Suprapubic skin (tissue), 4 donors: ENCODE results near the gene CFAP107. TPM values are rescaled to one million over a fixed set of nuclear protein-coding genes. Genes with fewer than 3 reads are reported as not detected.

Experiments
- DNase-seq, 2 donors: peaks; one replicate each; pipeline ENCODE4 v3.0.0-alpha.2; 2019; ENCODE audit warnings: low spot score in 2 of 2
- H3K27ac ChIP-seq: fragments of 200-600 bp; sonication (generic); one replicate; pipeline ENCODE4 v1.5.1; 2019
- H3K27me3 ChIP-seq: fragments of 200-600 bp; sonication (generic); one replicate; pipeline ENCODE4 v1.5.1; 2019
- H3K36me3 ChIP-seq: fragments of 200-600 bp; sonication (generic); one replicate; pipeline ENCODE4 v1.5.1; 2019
- H3K4me1 ChIP-seq: fragments of 200-600 bp; sonication (generic); one replicate; pipeline ENCODE4 v1.5.1; 2019
- H3K4me3 ChIP-seq: fragments of 200-600 bp; sonication (generic); one replicate; pipeline ENCODE4 v1.5.1; 2019; ENCODE audit warnings: mild to moderate bottlenecking
- H3K9me3 ChIP-seq: fragments of 200-600 bp; sonication (generic); one replicate; pipeline ENCODE4 v1.5.1; 2019
- CTCF ChIP-seq, 2 donors: fragments of 200-600 bp in 1 of 2; fragments of 450-650 bp in 1 of 2; sonication (generic) in 1 of 2; IDR thresholded peaks; one replicate each; pipeline ENCODE4 v1.5.1; 2016 to 2019; ENCODE audit warnings: antibody characterized with exemption in 2 of 2, mild to moderate bottlenecking in 1 of 2, moderate library complexity in 1 of 2
- EP300 ChIP-seq: sonication (generic); formaldehyde crosslinking; IDR thresholded peaks from one replicate; pipeline ENCODE4 v1.6.1; 2017; ENCODE audit warnings: antibody characterized with exemption
- POLR2A ChIP-seq, 2 donors: fragments of 450-650 bp; IDR thresholded peaks; one replicate each; pipeline ENCODE4 v1.6.1; 2017; ENCODE audit warnings: antibody characterized with exemption in 2 of 2, mild to moderate bottlenecking in 2 of 2, moderate library complexity in 2 of 2
- POLR2AphosphoS5 ChIP-seq, 3 donors: sonication (generic); formaldehyde crosslinking; IDR thresholded peaks; one replicate each; pipeline ENCODE4 v1.6.1; 2017; ENCODE audit warnings: antibody characterized with exemption in 3 of 3
- WGBS: methylation state at CpG from one replicate; pipeline ENCODE4 v1.1.5; 2018; 5-methylcytosine and 5-hydroxymethylcytosine counted together
- total RNA-seq, 4 donors: library from RNA; depleted of rRNA; stranded (reverse); fragments of >200 nt; gene quantifications; one replicate each; pipeline ENCODE4 v1.1.0, GENCODE V29; 2016

CFAP107 gene
- total RNA-seq, 4 donors from 2014 or later, result 1.2 TPM; not detected in 3

DNA sequence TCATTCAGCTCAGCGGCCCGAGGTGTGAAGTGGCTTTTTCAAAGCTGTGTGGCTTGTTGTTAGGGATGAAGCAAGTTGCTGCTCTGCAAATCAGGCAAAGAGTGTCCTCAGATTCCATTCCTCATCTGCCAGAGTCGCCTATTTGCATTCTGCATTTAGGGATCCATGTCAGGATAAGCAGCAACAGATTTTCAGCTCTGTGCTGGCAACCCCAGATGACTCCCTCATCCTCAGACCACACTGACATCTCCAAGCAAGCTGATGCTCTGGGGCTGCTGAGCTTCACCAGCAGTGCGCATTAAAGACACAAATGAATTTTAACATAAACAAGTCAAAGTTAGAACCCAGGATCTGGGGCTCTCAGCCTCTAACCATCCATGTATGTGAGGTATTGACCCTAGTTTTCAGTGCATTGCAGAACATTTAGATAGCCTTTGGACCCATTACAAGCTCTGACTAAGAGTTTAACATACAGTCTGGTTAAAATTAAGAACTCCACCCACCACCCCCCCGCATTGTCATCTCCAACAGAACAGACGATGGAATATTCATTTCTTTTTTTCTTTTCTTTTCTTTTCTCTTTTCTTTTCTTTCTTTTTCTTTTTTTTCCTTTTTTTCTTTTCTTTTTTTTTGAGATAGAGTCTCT is 10.9 kb downstream of the CFAP107 start:
- H3K4me3 ChIP-seq, result no peak overlapping the region
- H3K27ac ChIP-seq, result no peak overlapping the region
- no peaks in the 10 kb centered on the region for H3K4me1 ChIP-seq
- no peaks in the 10 kb centered on the region for H3K36me3 ChIP-seq
- peaks cover 31% of the 10 kb centered on the region for H3K27me3 ChIP-seq
- H3K9me3 ChIP-seq, result no peaks in the 10 kb centered on the region
- DNase-seq, result no peak
- TF ChIP-seq CTCF (IDR thresholded peaks at IDR 0.05), result no peak
- TF ChIP-seq EP300, result no peak
- TF ChIP-seq POLR2AphosphoS5 (IDR thresholded peaks at IDR 0.05), result no peak
- no peak for TF ChIP-seq POLR2A (IDR thresholded peaks at IDR 0.05)
- 74% methylated on average over 6 of the region's 6 CpGs for WGBS

DNA sequence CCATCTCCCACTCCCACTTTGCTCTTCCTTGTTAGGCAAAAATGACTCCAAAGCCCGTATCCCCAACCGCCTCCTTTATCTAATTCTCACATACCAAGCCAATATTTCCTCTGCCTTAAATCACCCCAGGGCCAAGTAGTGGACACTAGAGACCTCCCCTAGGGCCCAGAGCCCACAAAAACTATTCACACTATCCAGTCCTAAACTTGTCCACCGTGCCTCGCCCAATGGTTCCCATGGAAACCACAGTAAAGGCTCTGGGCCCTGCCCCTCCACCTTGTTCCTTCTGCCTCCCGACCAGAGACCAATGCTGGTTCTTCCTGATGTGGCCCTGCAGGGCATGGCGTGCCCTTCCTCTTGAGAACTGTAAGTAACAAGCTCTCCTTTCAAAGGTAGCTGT is 11.8 kb downstream of the CFAP107 start:
- no peaks in the 10 kb centered on the region for H3K9me3 ChIP-seq
- TF ChIP-seq CTCF (IDR thresholded peaks at IDR 0.05), result no peak
- TF ChIP-seq POLR2A (IDR thresholded peaks at IDR 0.05), result no peak
- no peak for DNase-seq
- 69% methylated on average over 6 of the region's 6 CpGs for WGBS
- H3K4me1 ChIP-seq, result no peaks in the 10 kb centered on the region
- H3K27ac ChIP-seq, result no peak overlapping the region
- H3K36me3 ChIP-seq, result no peaks in the 10 kb centered on the region
- peaks cover 31% of the 10 kb centered on the region for H3K27me3 ChIP-seq
- H3K4me3 ChIP-seq, result no peak overlapping the region

DNA sequence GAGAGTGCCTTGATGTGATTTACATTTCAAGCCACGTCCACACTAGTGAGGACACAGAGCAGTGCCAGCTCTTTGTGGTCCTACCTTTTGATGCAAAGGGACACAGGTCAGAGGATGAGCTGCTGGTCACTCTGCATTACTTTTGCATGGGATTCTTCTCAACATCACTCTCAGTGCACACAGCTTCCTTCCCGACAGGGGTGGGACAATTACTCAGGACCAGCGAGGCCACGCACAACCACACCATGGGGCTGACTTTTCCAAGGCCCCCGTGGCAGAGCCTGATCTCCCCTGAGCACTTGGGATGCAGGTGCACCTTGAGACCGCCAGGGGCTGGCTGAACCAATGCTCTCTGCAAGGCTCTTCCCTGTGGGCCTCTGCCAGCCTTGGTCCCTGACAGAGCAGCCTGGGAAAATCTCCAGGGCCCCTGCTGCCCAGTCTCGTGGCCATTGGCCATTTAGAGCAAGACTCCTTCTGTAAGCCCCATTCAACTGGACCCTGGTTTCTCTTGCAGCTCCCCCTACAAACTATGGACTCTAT is 14.3 kb downstream of the CFAP107 start:
- TF ChIP-seq EP300 (no peak), CTCF (IDR thresholded peaks at IDR 0.05) (no peak), POLR2AphosphoS5 (IDR thresholded peaks at IDR 0.05) (no peak), POLR2A (IDR thresholded peaks at IDR 0.05) (no peak)
- H3K27ac ChIP-seq, result no peak overlapping the region
- no peak overlapping the region for H3K4me3 ChIP-seq
- H3K27me3 ChIP-seq, result peaks cover 31% of the 10 kb centered on the region
- H3K36me3 ChIP-seq, result no peaks in the 10 kb centered on the region
- no peaks in the 10 kb centered on the region for H3K9me3 ChIP-seq
- no peak for DNase-seq
- 70% methylated on average over 2 of the region's 7 CpGs for WGBS
- no peaks in the 10 kb centered on the region for H3K4me1 ChIP-seq

DNA sequence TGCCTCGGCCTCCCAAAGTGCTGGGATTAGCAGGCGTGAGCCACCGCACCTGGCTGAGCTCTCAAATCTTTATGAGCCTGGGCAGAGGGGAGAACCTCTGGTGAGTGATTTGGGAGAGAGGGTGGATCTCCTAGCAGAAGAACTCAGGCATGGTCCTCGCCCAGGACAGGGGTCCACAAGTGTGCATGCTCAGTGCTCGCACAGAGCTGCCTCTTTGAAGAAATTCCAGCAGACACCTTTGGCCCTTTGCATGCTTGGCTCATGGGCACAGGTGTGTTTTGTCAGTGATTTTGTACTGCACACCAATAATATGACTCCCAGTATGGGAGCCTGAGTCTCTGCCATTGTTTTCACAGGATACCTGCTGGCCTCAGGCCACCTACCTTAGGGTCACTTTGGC is 15.8 kb downstream of the CFAP107 start:
- no peak for DNase-seq
- Histone ChIP-seq H3K4me1 (no peaks in the 10 kb centered on the region), H3K27ac (no peak overlapping the region), H3K36me3 (no peaks in the 10 kb centered on the region), H3K9me3 (no peaks in the 10 kb centered on the region), H3K4me3 (no peak overlapping the region), H3K27me3 (peaks cover 24% of the 10 kb centered on the region)
- TF ChIP-seq CTCF (IDR thresholded peaks at IDR 0.05) (no peak), POLR2A (IDR thresholded peaks at IDR 0.05) (no peak), POLR2AphosphoS5 (IDR thresholded peaks at IDR 0.05) (no peak), EP300 (no peak)
- WGBS, result 83% methylated on average over 5 of the region's 5 CpGs

DNA sequence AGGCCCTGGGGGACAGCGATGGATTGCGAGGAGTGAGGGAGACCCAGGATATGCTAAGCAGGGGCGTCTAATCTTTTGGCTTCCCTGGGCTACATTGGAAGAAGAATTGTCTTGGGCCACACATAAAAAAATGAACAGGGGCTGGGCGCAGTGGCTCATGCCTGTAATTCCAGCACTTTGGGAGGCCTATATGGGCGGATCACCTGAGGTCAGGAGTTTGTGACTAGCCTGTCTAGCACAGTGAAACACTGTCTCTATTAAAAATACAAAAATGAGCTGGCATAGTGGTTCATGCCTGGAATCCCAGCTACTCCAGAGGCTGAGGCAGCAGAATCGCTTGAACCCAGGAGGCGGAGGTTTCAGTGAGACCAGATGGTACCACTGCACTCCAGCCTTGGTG is 16.8 kb downstream of the CFAP107 start:
- Histone ChIP-seq H3K36me3 (no peaks in the 10 kb centered on the region), H3K4me3 (no peak overlapping the region), H3K4me1 (no peaks in the 10 kb centered on the region), H3K27ac (no peak overlapping the region), H3K27me3 (peaks cover 25% of the 10 kb centered on the region), H3K9me3 (no peaks in the 10 kb centered on the region)
- TF ChIP-seq CTCF (IDR thresholded peaks at IDR 0.05) (no peak), POLR2A (IDR thresholded peaks at IDR 0.05) (no peak), EP300 (no peak)
- no peak for DNase-seq
- 78% methylated on average over 7 of the region's 7 CpGs for WGBS
